GM21360 (cell line): ENCODE data around the gene PYDC2.
"Not testable (repeated sequence)": the region's sequence is repeated elsewhere in the genome, so short reads cannot be mapped to it uniquely, and the experiment has no call there.

Experiments
- ATAC-seq: cut with Tn5 transposase; IDR thresholded peaks from one replicate; pipeline ENCODE4 v1.9.1; 2021; ENCODE audit warnings: mild to moderate bottlenecking, moderate library complexity; ENCODE audit not compliant: unreplicated experiment

The PYDC2 gene

GRCh38 chr3:191460360-191460759, 603 bp upstream of the PYDC2 start:
- no peak for ATAC-seq

GRCh38 chr3:191470080-191470479, 9.1 kb downstream of the PYDC2 start:
- ATAC-seq, result no peak

DNA sequence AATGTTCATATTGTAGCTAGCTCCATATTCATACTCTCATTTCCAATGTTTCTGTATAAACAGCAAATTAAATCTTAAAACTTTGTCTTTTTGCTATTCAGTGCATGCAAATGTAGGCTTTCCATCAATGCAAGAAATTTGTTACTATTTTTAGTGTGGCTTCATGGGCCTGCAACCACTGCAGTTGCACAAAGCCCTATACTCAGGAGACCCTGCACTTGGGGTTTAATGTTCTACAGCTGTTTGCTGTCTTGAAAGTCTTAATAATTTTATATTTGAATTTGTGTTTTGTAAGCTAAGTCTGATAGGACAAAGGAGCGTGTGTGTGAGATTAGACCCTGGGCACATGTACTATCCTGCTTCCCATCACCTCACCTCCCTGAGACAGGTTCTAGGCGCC, 9.6 kb downstream of the PYDC2 start:
- ATAC-seq, result no peak

- no peak for ATAC-seq
Observed at GRCh38 chr3:191473661-191474198, 12.8 kb downstream of the PYDC2 start.

DNA sequence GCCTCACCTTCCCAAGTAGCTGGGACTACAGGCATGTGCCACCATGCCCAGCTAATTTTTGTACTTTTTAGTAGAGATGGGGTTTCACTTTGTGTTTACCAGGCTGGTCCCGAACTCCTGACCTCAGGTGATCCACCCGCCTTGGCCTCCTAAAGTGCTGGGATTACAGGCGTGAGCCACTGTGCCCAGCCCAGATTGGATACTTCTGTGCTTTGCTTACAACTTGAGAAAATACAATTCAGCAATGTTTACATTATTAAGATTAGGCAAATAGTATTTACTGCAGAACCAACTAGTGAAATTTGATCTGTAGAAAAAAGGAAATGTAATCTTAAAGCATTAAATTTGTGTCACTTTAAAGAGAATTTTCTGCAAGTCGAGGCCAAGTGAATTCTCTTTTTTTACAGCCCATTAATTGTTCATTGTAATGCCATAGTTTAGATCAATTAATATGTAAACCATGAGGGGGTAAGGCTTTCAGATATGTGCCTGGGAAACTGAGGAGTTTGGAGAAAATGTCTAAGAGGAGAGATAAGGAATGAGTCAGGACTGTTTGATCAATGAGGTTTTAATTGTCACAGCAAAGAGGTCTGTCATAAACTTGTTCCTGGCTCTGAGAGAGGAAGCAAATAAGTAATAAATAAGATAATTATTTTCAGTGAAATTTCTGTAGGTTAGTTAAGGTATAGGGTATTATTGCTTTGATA, 15.3 kb downstream of the PYDC2 start:
- ATAC-seq, result no peak

- not testable (repeated sequence) for ATAC-seq
Observed at GRCh38 chr3:191483994-191484393, 23.0 kb downstream of the PYDC2 start.

DNA sequence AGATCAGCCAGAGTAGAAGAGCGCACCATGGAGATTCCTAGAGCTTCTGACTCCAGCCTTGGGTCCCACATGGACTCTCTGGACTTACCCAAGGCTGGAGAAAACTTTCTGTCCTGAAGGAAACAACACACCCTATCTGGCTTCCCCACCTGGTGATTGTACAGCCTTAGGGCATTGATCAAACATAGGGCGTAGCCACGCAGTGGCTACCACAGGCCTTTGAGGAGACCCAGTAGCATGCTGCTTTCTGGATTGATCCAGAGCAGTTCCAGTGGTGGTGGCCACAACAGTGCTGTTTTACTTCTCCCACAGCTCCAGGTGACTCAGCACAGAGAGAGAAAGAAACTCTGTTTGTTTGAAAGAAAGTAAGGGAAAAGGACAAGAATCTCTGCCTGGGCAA, 23.5 kb downstream of the PYDC2 start:
- ATAC-seq, result no peak

DNA sequence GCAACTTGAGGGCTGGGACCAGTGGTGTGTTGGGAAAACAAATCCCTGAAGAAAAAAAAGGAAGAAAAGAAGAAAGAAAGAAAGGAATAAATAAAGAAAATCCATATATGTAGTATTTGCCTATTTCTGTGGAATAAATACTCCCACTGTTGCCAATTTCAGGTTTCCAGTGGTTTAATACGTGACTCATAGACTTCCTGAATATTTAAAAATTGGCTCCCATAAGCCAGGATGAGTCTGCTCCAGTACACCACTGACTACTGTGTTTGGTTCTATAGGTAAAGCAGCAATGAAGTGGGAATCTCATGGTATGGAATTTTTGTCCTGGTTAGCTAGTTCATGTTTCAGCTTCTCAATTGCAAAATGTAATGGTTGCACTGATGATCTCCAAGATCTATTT, 31.6 kb downstream of the PYDC2 start:
- no peak for ATAC-seq

DNA sequence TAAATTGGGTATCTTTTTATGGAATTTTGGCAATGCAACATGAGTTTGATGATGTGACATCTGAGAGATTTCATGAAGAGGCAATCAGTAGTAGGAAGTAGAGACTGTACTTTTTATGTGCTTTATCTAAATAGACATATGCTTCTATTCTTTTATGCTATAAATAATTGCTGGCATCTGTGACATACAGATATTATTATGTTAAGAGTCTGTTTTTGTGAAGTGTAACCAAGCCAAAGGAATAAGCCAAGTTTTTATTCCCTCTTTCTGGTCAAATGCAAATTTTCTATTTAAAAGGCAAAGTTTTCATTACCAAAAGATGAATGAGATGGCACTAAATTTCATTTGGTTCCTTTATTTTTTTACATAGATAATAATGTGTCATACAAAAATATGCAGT, 32.4 kb downstream of the PYDC2 start:
- no peak for ATAC-seq

GRCh38 chr3:191499307-191500080, 38.5 kb downstream of the PYDC2 start:
- ATAC-seq, result no peak

GRCh38 chr3:191500892-191501291, 39.9 kb downstream of the PYDC2 start:
- no peak for ATAC-seq

DNA sequence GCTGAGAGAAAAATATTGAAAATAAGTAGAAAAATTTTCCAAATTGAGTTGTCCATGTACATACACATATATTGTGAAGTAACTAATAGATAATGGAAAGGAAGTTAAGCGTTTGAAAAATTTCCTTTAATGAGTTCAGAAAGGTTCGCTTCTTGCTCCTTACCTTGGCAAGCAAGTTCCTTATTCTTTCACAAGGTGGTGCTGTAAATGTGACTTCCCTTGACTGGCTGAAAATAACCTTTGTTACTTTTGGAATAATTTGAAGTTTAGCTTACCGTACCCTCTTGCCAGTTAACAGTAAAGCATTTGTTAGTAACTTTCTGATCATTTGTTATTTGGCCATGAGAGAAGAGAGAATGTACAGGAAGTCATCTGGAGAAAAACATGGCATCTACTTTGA, 41.6 kb downstream of the PYDC2 start:
- no peak for ATAC-seq

DNA sequence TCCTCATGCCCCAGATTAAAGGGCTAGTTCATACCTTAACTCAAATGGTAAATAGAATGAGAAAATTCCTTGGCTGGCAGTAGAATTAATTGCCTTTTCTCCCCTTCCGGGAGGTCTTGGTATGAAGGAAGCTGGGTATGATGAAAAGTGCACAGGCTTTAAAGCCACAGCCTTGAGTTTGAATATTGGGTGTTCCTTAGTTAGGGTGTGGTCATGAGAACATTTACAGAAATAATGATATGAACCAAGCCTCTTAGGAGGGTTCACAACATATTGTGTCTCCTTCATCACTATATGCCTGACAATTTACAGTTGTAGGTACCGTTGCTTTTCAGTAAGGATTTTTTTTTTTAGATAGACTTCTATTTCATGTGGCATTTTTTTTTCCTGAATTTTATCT, 48.1 kb downstream of the PYDC2 start:
- no peak for ATAC-seq
